ENCODE data around the gene CCDC191.
A peak's percentile ranks its signal among the peaks of the same experiment; 100 is the strongest.

CCDC191 gene

DNA sequence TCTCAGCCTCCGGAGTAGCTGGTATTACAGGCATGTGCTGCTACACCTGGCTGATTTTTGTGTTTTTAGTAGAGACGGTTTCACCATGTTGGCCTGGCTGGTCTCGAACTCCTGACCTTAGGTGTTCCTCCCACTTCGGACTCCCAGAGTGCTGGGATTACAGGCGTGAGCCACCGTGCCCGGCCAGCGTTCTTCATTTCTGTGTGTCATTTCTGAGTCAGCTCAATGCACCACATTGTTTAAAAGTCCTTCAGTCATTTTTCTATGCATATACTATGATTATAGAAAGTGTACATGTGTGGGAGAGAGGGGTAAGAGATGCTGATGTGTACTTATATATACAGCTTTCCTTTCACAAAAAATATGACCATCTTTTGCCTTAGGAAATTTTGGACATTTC is 2.3 kb upstream of the CCDC191 start:
- TF ChIP-seq, protein P1, sequence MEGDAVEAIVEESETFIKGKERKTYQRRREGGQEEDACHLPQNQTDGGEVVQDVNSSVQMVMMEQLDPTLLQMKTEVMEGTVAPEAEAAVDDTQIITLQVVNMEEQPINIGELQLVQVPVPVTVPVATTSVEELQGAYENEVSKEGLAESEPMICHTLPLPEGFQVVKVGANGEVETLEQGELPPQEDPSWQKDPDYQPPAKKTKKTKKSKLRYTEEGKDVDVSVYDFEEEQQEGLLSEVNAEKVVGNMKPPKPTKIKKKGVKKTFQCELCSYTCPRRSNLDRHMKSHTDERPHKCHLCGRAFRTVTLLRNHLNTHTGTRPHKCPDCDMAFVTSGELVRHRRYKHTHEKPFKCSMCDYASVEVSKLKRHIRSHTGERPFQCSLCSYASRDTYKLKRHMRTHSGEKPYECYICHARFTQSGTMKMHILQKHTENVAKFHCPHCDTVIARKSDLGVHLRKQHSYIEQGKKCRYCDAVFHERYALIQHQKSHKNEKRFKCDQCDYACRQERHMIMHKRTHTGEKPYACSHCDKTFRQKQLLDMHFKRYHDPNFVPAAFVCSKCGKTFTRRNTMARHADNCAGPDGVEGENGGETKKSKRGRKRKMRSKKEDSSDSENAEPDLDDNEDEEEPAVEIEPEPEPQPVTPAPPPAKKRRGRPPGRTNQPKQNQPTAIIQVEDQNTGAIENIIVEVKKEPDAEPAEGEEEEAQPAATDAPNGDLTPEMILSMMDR (IDR thresholded peaks at IDR 0.05; ENCODE audit: insufficient read depth, low read length, poor library complexity, severe bottlenecking), result no peak
- H3K36me3 ChIP-seq (ENCODE audit: control insufficient read depth, insufficient read depth, low read length), result no peaks in the 10 kb centered on the region; the same call in 1 of the 2 replicates
- DNase-seq (ENCODE audit: extremely low read depth, insufficient read length), result no peak
- H3K27me3 ChIP-seq (replicated peaks; ENCODE audit: control insufficient read depth, insufficient read depth, low read length), result no peaks in the 10 kb centered on the region
- H3K4me3 ChIP-seq (replicated peaks; ENCODE audit: low read depth, low read length), result no peak overlapping the region

DNA sequence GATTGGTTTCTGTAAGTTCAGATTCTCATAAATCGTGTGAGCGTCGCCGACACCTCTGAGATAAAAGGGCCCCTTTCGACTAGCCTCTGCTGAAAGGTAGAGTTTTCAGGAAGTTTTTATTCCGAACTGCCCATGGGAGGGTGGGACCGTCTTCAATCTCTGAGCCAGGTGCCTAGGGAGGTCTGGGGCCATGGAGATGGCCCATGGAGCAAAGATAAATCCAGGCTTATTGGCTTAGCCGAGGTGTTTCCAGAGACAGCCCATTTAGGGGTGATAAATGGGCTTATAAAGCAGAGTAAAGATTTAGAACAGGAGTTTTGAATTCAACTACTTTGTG is 653 bp upstream of the CCDC191 start:
- Histone ChIP-seq H3K27me3 (replicated peaks; ENCODE audit: control insufficient read depth, insufficient read depth, low read length) (no peaks in the 10 kb centered on the region), H3K4me3 (replicated peaks; ENCODE audit: low read depth, low read length) (peak overlapping the region; percentile 98), H3K36me3 (ENCODE audit: control insufficient read depth, insufficient read depth, low read length) (no peaks in the 10 kb centered on the region; the same call in 1 of the 2 replicates)
- TF ChIP-seq, protein P1 (IDR thresholded peaks at IDR 0.05; ENCODE audit: insufficient read depth, low read length, poor library complexity, severe bottlenecking), result no peak
- no peak for DNase-seq (ENCODE audit: extremely low read depth, insufficient read length)

DNA sequence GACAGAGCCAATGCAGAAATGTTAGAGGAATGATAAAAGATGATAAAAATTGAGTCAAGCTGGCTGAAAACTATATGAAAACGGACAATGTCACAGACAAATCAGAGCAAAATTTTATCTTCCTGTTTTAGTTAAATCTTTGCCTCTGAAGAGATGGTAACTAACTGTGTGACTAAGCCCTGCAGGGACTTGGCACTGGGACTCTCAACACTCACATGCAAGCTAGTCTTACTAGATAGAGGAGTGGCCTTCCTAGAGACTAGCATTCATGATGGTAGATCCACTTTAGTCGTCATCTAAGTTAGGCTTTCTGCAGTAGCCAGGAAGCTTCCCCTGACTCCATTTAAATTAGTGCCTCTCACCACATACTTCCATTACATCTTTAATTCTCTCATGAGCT is 4.1 kb downstream of the CCDC191 start:
- no peaks in the 10 kb centered on the region for H3K36me3 ChIP-seq (ENCODE audit: control insufficient read depth, insufficient read depth, low read length)
- DNase-seq (ENCODE audit: extremely low read depth, insufficient read length), result no peak
- H3K4me3 ChIP-seq (replicated peaks; ENCODE audit: low read depth, low read length), result no peak overlapping the region
- H3K27me3 ChIP-seq (replicated peaks; ENCODE audit: control insufficient read depth, insufficient read depth, low read length), result no peaks in the 10 kb centered on the region
- TF ChIP-seq, protein P1 (IDR thresholded peaks at IDR 0.05; ENCODE audit: insufficient read depth, low read length, poor library complexity, severe bottlenecking), result no peak

DNA sequence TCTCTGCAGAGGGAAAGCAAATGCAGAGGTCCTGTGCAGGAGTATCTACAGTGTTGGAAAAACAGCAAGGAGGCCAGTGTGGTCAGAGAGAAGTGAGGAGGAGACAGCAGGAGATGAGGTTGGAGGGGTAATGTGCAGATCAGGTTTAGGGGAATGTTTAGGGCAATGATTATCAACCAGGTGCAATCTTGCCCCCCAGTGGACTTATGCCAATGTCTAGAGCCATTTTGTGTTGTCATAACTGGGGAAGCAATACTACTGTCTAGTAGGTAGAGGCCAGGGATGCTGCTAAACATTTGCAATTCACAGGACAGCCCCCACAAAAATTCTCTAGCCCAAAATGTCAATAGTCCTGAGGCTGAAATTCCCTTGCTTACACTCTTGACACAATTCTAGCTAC is 13.1 kb downstream of the CCDC191 start:
- DNase-seq (ENCODE audit: extremely low read depth, insufficient read length), result no peak
- Histone ChIP-seq H3K4me3 (replicated peaks; ENCODE audit: low read depth, low read length) (no peak overlapping the region), H3K27me3 (replicated peaks; ENCODE audit: control insufficient read depth, insufficient read depth, low read length) (no peaks in the 10 kb centered on the region), H3K36me3 (ENCODE audit: control insufficient read depth, insufficient read depth, low read length) (no peaks in the 10 kb centered on the region)
- TF ChIP-seq, protein P1 (IDR thresholded peaks at IDR 0.05; ENCODE audit: insufficient read depth, low read length, poor library complexity, severe bottlenecking), result peak; percentile 16

DNA sequence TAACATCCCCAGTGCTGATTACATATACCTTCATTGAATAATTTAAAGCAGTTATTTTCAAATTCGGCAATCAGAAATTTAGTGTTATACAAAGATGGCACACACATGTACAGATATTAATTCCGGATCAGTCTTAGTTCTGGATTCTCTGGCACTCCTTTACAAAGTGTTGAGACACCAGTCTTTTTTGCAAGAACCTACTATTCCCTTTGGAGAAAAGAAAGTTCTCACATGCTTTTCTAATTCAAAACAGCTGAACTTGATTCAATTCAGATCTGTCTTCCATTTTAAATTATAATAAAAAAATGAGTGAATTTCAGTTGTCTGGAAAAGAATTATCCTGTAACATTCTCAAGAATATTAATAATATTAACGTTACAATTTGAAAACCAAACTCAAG is 20.4 kb downstream of the CCDC191 start:
- Histone ChIP-seq H3K27me3 (replicated peaks; ENCODE audit: control insufficient read depth, insufficient read depth, low read length) (no peaks in the 10 kb centered on the region), H3K36me3 (ENCODE audit: control insufficient read depth, insufficient read depth, low read length) (no peaks in the 10 kb centered on the region), H3K4me3 (replicated peaks; ENCODE audit: low read depth, low read length) (no peak overlapping the region)
- no peak for DNase-seq (ENCODE audit: extremely low read depth, insufficient read length)
- TF ChIP-seq, protein P1 (IDR thresholded peaks at IDR 0.05; ENCODE audit: insufficient read depth, low read length, poor library complexity, severe bottlenecking), result no peak
